D341Med (cell line): Measurements from ENCODE around the gene OR5H14.
A peak's percentile ranks its signal among the peaks of the same experiment; 100 is the strongest.
"Not testable (repeated sequence)": the region's sequence is repeated elsewhere in the genome, so short reads cannot be mapped to it uniquely, and the experiment has no call there.

Source experiments
- DNase-seq: peaks from one replicate; pipeline ENCODE4 v3.0.0; 2012; ENCODE audit warnings: low spot score

OR5H14 gene

DNA sequence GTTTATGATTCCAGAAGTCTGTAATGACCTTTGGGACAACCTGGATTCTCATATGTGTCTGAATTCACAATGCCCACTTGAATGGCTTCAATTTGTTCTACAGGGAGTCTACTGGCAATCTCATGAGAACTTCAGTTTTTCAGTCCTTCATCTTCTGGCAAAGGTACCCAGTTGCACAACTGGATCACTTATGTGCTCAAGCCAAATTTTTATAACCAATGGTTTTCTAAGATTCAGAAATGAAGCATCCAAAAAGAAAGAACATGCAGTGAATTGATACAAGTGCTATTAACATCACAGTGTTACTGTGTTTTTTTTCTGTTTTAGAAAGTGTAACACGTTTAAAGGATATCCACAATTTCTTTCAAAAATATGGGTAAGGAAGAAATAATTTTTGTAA, at the start of gene OR5H14:
Gene OR5H14, plus strand, starts transcription at position 301 of the 400 bp plus-strand sequence. CDS start 1,907 bp downstream, outside the sequence.
- DNase-seq: no peak

DNA sequence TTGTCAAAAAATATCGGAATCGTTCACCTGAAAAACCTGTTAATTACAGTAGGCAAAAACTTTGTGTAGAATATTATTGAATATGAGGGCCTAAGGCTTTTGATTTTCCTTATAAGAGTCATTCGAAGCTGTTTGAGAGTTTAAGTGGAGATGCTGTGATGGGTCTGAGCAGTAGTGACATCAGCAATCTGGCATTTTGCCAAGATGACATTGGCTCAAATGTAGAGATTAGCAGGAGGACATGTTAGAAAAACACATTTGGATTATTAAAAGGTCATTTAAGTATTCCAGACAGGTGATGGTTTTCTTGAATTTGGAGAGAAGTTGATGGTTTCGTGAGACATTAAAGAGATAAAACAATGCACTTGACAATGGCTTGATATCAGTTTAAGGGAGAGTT, 47.4 kb upstream of the OR5H14 start:
- DNase-seq: no peak

DNA sequence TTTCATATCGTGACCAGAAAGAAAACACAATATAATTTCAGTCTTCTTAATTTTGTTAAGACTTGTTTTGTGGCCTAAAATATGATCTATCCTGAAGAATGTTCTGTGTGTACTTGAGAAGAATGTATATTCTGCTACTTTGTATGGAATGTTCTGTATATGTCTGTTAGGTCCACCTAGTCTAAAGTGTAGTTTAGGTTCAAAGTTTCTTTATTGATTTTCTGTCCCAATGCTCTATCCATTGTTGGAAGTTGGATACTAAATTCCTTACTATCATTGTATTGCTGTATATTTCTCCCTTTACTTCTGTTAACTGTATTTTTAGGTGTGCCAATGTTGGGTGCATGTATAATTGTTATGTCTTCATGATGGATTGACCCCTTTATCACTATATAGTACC, 39.1 kb upstream of the OR5H14 start:
- DNase-seq: no peak

DNA sequence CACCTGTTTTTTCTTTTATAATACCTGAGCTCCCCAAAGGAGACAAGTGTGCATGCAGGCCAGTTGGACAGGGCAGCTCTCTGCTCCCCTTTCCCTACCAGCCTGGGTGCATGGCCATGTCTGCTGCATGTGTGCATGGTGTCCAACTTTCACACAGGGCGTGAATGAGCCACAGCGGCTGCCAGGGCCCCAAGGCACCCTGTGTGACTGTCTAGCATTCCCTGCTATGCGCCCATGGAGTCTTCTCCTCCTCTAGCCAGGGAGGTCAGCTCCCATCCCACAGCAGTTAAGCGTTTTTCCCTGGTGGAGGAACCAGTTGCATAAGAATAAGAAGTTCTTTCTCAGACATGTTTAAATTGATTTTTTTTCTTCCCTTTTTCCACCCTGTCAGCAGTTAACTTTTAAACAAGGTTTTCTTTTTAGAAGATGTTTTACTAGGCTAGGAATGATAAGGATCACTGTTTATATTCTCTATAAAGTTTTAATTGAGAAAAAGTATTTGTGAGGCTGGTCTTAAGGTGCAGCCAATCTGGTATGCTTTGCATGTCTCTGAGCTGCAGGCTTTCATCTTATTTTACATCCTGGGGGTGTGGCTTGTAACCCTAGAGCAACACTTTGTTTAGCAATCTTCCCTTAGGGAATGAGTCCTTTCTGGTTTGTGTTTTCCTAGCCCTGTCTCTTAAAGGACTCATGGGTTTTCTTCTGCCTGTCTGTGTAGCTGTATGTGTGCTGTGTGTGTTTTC, 37.3 kb upstream of the OR5H14 start:
- DNase-seq: no peak

DNA sequence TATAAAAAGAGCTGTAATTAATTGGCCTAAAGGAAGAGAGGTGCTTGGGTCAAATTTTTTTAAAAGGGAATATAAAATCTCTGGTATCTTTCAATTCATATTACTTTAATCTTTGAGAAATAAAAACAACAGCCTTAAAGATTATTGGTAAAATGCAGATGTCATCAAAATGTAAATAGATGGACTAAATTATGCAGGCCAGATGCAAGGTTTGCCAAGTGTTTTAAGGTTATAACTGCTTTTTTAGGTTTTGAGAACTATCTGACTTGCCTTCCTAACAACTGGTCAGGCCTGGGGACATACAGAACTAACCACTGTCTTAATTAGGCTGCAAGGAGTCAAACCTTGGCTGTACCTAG, 36.8 kb upstream of the OR5H14 start:
- no peak for DNase-seq

DNA sequence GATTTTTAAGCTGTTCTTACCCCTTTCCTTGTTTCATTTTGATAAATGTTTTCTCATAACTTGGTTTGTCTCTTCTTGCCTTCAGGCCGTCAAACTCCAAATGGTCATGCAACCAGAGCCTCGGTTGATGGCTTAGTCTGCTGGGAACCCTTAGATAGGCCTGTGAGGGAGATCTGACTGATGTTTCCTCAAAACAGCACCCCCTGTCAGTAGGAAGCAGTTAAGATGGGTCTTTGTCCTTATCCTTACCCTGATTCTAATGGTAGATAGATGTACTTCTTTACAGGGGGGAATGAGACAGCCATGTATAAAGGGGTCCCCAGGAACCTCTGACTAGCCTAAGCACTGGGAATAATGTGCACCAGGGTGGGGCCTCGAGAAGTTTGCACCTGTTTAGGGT, 33.0 kb upstream of the OR5H14 start:
- no peak for DNase-seq

DNA sequence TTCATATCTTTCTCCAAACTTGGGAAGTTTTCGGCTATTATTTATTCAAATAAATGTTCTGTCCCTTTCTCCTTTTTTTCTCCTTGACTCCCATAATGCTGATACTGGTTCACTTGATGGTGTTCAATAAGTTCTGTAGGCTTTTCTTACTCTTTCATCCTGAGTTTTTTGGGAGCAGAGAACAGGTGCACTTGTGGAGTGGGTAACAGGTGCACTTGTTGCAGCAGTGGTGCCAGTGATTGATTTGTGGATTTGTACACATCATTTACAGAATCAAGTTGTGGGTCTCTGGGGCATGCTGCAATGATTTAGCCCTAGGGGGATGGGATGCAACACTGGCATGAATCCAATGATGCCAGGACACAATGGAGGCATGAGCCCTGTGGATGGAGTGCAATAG, 31.6 kb upstream of the OR5H14 start:
- no peak for DNase-seq

DNA sequence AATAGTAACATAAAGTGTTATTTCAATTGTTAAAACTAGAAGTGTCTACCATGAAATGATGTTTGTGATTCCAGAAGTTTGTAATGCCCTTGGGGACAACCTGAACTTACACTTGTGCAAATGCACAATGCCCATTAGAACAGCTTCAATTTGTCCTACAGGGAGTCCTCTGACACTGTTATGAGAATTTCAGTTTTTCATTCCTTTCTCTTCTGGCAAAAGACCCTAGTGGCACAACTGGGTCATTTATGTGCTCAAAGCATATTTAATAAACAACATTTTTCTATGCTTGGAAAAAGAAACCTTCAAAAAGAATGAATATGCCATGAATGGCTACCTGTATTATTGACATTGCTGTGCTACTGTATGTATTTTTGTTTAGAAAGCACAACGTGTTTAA, 16.9 kb upstream of the OR5H14 start, which contains the start of gene OR5H1:
Gene OR5H1, plus strand, starts transcription at position 301 of the 400 bp plus-strand sequence. CDS start 1,977 bp downstream, outside the sequence.
- no peak for DNase-seq

DNA sequence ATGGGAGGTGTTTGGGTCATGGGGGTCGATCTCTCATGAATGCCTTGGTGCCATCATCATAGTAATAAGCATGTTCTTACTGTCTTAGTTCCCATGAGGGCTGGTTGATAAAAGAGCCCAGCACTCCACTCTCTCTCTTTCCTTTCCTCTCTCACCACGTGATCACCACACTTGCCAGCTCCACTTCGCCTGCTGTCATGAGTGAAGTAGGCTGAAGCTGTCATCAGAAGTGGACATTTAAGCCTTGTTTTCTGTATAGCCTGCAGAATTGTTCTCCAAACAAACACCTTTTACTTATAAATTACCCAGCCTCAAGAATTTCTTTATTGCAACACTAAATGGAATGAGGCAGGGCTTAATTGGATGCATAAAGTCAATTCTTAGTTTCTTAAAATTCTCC, 10.6 kb upstream of the OR5H14 start:
- no peak for DNase-seq

DNA sequence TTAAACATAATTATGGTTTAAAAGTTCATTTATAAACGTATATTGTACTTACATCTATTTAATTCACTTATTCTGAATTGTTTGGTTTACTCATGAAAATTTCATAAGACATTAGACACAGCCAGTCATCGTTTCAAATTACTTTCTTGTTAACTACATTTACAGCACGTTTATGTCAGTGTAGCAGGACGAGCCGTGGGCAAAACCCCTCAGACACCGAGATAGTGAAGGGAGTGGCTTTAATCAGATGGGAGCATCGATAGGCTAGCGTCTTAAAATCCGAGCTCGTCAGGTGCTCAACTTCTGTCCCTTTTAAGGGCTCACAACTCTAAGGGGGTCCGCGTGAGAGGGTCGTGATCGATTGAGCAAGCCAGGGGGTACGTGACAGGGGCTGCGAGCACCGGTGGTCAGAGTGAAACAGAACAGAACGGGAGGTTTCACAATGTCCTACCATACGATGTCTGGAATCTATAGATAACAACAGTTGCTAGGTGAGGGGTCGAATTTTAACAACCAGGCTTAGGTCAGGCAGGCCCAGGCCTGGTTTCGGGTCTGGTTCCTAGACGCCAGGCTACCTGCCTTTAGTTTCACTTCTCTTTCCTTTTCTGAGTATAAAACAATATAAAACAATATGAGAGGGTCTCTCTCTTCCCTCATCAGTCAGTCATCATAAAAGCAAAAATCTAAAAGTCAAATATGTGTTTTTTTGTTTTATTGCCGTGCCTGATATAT, 9.3 kb upstream of the OR5H14 start:
- DNase-seq: not testable (repeated sequence)

DNA sequence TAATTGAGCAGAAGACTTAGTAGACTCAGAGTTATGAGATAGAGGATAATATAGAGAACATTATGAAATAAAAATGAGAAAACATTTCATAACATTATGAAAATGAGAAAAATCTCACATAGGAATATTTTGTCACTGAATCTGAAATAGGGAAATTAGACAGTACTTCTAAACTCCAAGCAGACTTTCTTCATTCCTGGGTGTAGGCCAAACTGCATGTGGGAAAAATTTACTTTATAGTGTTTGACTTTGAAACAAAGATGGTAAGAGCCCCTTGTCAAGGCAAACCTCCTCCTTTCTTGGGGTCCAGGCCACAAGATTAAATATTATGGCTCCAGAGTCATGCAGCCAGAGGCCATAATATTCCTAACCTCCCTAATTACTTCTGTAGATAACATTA, 6.7 kb upstream of the OR5H14 start:
- no peak for DNase-seq

DNA sequence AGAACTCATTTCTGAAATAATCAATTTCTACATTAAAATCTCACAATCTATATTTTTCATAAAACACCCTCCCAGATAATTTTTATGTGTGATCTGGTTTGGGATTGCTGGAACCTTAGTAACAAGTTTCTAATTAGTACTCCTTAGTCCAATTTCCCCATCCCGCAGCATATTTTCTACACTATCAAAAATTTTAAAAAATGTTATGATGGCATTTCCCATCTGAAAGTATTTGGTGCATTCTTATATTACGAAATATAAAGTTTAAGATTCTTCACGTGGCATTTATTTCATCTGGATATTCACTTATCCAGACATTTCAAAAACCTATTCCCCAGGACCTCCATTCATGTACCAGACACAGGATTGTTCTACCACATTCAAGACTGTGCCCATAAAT, 1.5 kb downstream of the OR5H14 start:
- no peak for DNase-seq

DNA sequence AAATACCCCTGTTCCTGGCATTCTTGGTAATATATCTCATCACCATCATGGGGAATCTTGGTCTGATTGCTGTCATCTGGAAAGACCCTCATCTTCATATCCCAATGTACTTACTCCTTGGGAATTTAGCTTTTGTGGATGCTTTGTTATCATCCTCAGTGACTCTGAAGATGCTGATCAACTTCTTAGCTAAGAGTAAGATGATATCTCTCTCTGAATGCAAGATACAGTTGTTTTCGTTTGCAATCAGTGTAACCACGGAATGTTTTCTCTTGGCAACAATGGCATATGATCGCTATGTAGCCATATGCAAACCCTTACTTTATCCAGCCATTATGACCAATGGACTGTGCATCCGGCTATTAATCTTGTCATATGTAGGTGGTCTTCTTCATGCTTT, 2.2 kb downstream of the OR5H14 start:
- DNase-seq: not testable (repeated sequence)

DNA sequence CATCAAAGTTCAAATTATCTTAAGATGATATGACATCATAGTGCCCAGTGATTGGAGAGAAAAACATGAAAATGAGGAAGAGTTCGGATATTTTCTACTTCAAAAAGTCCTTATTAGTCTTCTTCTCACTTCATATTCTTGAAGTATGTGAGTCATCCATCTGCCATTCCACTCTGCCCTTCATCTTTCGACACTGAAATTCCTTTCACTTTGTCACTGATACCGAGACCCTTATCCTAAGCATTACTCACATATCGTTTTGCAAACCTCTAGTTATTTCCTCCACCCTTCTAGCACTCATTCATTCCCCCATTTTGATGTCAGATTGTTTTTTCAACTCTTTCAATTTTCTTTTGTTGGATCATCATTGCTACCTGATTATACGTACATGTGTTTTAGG, 4.0 kb downstream of the OR5H14 start:
- DNase-seq: no peak

DNA sequence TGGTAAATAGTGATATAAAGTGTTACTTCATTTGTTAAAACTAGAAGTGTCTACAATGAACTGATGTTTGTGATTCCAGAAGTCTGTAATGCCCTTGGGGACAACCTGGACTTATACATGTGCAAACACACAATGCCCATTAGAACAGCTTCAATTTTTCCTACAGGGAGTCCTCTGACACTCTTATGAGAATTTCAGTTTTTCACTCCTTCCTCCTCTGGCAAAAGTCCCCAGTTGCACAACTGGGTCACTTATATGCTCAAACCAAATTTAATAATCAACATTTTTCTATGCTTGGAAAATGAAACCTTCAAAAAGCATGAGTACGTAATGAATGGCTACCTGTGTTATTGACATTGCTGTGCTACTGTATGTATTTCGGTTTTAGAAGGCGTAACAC, 19.1 kb downstream of the OR5H14 start, which contains the start of gene OR5H15:
Gene OR5H15, plus strand, starts transcription at position 301 of the 400 bp plus-strand sequence. CDS start 2,004 bp downstream, outside the sequence.
- DNase-seq: no peak

DNA sequence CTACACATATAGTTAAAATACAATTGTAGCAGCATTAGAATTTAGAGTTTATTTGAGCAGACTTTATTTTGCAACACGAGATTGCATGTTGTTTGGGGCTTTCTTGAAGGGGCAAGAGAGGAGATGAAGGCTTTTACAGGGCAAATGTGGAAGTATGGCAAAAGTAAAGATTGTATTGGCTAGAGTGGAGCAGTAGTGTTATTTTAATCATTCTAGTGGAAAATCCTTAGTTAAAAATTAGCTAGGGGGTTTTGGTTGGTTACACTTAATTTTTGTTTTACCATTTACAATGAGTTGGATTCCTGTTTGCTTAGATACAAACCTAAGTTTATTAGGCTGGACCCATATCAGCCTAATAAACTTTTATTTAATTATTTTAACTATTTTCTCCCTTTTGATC, 23.8 kb downstream of the OR5H14 start:
- DNase-seq: no peak

DNA sequence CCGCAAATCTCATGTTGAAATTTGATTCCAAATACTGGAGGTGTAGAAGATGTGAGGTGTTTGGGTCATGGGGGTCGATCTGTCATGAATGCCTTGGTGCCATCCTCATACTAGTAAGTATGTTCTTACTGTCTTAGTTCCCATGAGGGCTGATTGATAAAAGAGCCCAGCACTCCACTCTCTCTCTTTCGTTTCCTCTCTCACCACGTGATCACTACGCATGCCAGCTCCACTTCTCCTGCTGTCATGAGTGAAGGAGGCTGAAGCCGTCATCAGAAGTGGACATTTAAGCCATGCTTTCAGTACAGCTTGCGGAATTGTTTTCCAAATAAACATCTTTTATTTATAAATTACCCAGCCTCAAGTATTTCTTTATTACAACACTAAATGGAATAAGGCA, 25.3 kb downstream of the OR5H14 start:
- DNase-seq: no peak

DNA sequence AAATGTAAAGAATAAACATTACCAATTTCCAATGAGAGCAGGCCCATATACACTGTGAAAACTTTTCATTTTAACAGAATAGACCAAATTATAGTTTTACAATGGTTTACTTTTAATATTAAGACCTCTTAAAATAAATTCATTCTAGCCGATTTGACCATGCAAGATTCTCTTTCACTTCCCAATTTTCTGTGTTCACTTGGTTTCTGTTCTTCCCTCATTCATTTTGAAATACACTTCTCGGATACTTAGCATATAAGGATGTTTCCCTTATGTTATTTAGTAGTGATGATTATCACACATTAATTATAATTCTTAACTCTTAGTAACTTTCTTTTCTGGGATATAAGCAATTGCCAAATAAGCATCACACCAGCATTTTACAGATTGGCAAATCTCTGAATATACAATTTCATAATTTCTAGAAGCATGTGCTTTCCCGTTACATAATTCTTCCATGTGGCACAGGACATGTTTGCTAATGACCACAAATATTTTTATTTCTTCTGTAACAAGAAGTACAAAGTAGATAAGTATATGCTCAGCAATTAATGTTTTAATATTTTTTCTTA, 33.1 kb downstream of the OR5H14 start:
- no peak for DNase-seq

DNA sequence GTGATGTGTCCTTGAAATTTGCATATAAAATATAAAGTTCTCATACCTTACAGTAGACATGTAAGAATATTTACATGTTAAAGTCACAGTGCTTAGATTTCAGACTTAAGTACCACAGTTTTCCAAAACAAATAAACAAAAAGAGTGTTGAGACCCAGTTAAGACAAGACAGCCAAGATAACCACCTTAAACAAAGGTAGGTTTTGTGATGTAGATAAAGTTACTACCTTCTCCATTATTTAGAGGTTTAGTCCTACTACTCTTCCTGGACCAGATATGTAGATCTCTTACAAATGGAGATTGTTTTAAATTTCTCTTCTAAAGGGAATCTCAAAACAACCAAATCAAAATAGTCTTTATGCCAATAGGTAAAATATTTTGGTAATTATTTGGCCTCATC, 34.9 kb downstream of the OR5H14 start:
- no peak for DNase-seq

DNA sequence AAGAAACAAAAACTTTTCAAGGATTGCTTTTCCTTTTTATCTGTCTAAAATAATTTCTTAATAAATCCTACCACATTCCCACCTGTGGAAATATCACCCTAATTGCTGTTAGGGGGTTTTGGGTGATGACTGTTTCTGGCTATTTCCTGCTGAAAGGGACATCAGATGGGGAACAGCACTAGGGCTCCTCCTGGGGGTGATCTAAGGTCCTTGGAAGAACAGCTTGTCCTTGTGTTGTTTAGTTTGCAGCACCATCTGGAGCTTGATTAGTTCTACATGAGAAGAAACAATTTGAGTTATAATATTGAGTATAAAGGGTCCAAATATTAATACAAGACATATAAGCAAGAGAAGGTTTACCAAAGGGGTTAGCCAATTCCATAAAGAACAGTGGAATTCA, 37.9 kb downstream of the OR5H14 start:
- peak; percentile 15 for DNase-seq

DNA sequence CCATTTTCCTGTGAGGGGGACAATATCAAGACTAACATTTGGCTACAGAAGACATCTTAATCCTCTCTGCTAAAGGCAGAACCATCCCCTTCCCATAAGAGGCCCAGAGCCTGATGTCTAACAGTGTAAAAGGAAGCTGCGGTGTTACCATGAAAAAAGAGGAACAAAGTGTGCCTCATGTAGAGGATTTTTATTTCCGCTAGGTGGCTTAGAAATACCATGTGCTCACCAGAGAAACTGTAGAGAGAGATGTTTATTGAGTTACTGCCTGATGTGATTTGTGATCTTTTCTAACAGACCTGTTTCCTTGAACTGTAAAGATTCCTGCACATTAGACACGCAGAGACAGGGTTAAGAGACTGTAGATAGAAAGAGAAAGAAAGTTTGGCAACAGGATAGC, 41.3 kb downstream of the OR5H14 start:
- peak; percentile 21 for DNase-seq

DNA sequence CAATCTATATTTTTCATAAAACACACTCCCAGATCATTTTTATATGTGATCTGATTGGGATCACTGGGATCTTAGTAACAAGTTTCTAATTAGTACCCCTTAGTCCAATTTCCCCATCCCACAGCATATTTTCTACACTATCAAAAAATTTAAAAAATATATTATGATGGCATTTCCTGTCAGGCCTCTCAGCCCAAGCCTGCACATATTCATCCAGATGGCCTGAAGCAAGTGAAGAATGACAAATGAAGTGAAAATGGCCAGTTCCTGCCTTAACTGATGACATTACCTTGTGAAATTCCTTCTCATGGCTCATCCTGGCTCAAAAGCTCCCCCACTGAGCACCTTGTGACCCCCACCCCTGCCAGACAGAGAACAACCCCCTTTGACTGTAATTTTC, 43.6 kb downstream of the OR5H14 start:
- not testable (repeated sequence) for DNase-seq

DNA sequence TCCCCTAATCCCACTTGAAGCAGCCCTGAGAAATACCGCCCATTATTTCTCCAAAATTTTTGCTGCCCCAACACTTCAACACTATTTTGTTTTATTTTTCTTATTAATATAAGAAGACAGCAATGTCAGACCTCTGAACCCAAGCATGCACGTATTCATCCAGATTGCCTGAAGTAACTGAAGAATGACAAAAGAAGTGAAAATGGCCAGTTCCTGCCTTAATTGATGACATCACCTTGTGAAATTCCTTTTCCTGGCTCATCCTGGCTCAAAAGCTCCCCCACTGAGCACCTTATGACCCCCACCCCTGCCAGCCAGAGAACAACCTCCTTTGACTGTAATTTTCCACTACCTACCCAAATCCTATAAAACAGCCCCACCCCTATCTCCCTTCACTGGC, 49.0 kb downstream of the OR5H14 start:
- not testable (repeated sequence) for DNase-seq
